Left lung (tissue), 10 donors: ENCODE results near the gene SBNO2. TPM values are rescaled to one million over a fixed set of nuclear protein-coding genes. Genes with fewer than 3 reads are reported as not detected.

Experiments used
- ATAC-seq: fragments of 200-7000 bp; cut with Tn5 transposase; one replicate; pipeline ENCODE4 v1.9.1; 2020; ENCODE audit warnings: moderate library complexity
- DNase-seq, 4 donors: peaks; one replicate each; pipeline ENCODE4 v3.0.0-alpha.2; 2013 to 2020
- H3K27ac ChIP-seq, 2 donors: fragments of 200-600 bp; sonication (generic) in 1 of 2; one replicate each; pipeline versions ENCODE4 v1.5.0 to v1.8.0; 2020 to 2021
- H3K27me3 ChIP-seq, 2 donors: fragments of 200-600 bp; sonication (generic) in 1 of 2; one replicate each; pipeline versions ENCODE4 v1.5.0 to v1.8.0; 2020 to 2021
- H3K36me3 ChIP-seq, 2 donors: fragments of 200-600 bp; sonication (generic) in 1 of 2; one replicate each; pipeline versions ENCODE4 v1.5.0 to v1.8.0; 2020 to 2021
- H3K4me1 ChIP-seq, 2 donors: fragments of 200-600 bp; one replicate each; pipeline ENCODE4 v1.8.0; 2021
- H3K4me3 ChIP-seq, 2 donors: fragments of 200-600 bp; sonication (generic) in 1 of 2; one replicate each; pipeline versions ENCODE4 v1.5.0 to v1.8.0; 2020 to 2021; ENCODE audit warnings: mild to moderate bottlenecking in 1 of 2
- H3K9me3 ChIP-seq, 2 donors: fragments of 200-600 bp; sonication (generic) in 1 of 2; one replicate each; pipeline versions ENCODE4 v1.5.0 to v1.8.0; 2020 to 2021
- intact Hi-C, 2 donors: fragments of 100-400 bp; cut with DNase I; formaldehyde crosslinking; loops; one replicate each; pipeline versions ENCODE4 v1.11.2 to v1.14.2; 2022
- polyA plus RNA-seq, 6 donors: library from polyadenylated mRNA; unstranded; fragments of 120-200 nt; gene quantifications; one replicate each; pipeline ENCODE4 v1.2.1, GENCODE V29; 2013; ENCODE audit not compliant: insufficient read length in 6 of 6
- total RNA-seq, 2 donors: library from RNA; stranded (reverse); fragmentation: NEBNext Ultra II Directional; extraction: Animal tissue kit (Norgen Biotek cat#: 25700); gene quantifications; one replicate each; pipeline ENCODE4 v1.2.1, GENCODE V29; 2021
- TF ChIP-seq, protein P1 (sequence below), 2 donors: fragments of 200-600 bp; sonication (generic) in 1 of 2; IDR thresholded peaks; one replicate each; pipeline versions ENCODE4 v1.5.0 to v1.8.0; 2021; ENCODE audit warnings: antibody characterized with exemption in 2 of 2
- donor health status: DM: no; HTN: yes; CAD: no.
- donor health status: DM: no; HTN: no; CAD: no.

SBNO2 gene
- total and polyA plus RNA-seq, 8 donors, result 17.9 to 119 (median 23.7) TPM

DNA sequence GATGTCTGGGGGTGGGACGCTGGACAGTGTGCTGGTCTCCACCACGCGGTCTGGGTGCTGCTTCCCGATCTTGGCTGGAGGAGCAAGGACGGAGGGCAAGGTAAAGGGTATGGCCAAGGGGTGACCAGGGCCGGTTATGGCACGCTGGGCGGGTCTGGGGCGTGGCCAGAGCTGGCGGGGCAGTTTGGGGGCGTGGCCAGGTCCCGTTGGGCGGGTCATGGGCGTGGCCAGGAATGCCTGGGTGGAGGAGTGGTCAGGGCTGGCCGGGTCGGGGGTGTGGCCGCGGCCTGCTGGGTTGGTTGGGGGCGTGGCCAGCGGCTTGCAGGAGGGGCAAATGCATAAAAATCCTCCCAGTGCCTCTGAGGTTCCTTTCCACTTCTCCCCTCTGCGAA is 51.1 kb downstream of the SBNO2 start:
- peaks cover 0 to 55% of the 10 kb centered on the region in 2 donors for H3K4me1 ChIP-seq
- DNase-seq, result peak in 1 of 4 donors; percentile 94
- ATAC-seq, result peak; percentile 78
- H3K4me3 ChIP-seq, result no peak overlapping the region
- peaks cover 0 to 100% of the 10 kb centered on the region in 2 donors for H3K36me3 ChIP-seq
- H3K27ac ChIP-seq, result no peak overlapping the region
- intact Hi-C loops, result no loop called here
- TF ChIP-seq, protein P1, sequence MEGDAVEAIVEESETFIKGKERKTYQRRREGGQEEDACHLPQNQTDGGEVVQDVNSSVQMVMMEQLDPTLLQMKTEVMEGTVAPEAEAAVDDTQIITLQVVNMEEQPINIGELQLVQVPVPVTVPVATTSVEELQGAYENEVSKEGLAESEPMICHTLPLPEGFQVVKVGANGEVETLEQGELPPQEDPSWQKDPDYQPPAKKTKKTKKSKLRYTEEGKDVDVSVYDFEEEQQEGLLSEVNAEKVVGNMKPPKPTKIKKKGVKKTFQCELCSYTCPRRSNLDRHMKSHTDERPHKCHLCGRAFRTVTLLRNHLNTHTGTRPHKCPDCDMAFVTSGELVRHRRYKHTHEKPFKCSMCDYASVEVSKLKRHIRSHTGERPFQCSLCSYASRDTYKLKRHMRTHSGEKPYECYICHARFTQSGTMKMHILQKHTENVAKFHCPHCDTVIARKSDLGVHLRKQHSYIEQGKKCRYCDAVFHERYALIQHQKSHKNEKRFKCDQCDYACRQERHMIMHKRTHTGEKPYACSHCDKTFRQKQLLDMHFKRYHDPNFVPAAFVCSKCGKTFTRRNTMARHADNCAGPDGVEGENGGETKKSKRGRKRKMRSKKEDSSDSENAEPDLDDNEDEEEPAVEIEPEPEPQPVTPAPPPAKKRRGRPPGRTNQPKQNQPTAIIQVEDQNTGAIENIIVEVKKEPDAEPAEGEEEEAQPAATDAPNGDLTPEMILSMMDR (IDR thresholded peaks at IDR 0.05), result no peak
- H3K9me3 ChIP-seq, result no peaks in the 10 kb centered on the region
- H3K27me3 ChIP-seq, result no peaks in the 10 kb centered on the region

DNA sequence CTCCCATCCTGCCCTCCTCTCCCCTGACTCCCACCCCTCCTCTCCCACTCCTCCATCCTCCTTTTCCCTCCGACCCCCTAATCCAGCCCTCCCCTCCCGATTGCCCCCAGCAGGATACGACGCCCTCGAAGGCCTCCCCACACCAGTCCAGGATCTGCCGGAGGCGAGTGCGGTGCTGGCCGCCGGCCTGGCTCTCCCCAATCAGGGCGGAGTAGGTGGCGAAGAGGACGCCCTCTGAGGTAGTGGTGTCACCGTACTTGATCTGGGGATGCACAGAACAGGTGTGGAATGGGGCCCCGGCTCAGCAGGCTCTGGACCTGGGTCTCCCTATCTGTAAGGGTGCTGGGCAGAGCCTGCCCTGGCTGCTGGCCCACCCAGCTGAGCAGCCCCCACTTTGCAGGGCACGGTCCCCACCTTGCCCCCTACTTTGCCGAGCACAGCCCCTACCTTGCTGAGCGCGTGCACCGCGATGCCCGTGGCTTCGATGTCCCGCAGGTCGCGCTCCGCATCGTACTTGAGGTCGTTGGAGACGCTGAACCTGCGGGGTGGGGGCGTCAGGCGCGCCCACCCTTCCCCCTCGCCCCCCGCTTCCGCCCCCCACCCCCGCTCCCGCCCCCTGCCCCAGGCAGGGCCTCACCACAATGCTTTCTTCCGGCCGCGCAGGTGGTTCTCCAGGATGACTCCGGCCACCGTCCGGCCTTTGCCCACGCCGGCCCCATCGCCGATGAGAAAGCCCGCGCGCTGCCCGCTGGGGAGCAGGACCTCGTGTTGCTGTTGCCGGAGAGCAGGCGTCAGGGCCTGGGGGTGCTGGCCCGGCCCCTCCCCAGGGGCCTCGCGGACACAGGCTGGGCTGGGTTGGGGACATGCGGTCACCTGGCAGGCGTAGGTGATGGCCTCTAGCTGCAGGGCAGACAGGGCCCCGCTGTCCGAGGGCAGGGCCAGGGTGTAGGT is 51.8 kb downstream of the SBNO2 start:
- H3K36me3 ChIP-seq, result peaks cover 0 to 100% of the 10 kb centered on the region in 2 donors
- intact Hi-C loops, result no loop called here
- no peak overlapping the region for H3K27ac ChIP-seq
- ATAC-seq (no peak), DNase-seq (no peak)
- H3K9me3 ChIP-seq, result no peaks in the 10 kb centered on the region
- no peaks in the 10 kb centered on the region for H3K27me3 ChIP-seq
- peaks cover 0 to 48% of the 10 kb centered on the region in 2 donors for H3K4me1 ChIP-seq
- TF ChIP-seq, protein P1 (IDR thresholded peaks at IDR 0.05), result no peak
- no peak overlapping the region for H3K4me3 ChIP-seq

DNA sequence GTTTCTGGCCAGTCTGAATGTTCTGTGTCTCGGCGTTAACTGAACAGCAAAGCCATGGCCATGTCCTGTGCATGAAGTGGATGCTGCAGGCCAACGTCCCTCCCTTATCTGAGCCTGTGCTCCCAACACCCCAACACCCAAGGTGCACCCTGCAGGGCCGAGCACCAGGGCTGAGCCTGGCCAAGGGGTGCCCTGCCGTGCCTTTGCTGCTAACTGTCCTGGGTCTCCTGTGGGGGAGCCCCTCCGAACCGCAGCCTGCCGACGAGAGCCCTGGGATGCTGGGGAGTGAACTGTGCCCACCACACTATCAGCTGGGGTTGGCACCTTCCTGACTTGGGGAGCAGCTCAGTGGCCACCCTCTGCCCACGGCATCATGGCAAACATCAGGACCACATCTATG is 52.7 kb downstream of the SBNO2 start:
- peaks cover 0 to 39% of the 10 kb centered on the region in 2 donors for H3K4me1 ChIP-seq
- intact Hi-C loops, result no loop called here
- H3K4me3 ChIP-seq, result no peak overlapping the region
- ATAC-seq (no peak), DNase-seq (no peak)
- H3K27me3 ChIP-seq, result no peaks in the 10 kb centered on the region
- H3K9me3 ChIP-seq, result no peaks in the 10 kb centered on the region
- peaks cover 0 to 100% of the 10 kb centered on the region in 2 donors for H3K36me3 ChIP-seq
- H3K27ac ChIP-seq, result no peak overlapping the region
- TF ChIP-seq, protein P1 (IDR thresholded peaks at IDR 0.05), result no peak

DNA sequence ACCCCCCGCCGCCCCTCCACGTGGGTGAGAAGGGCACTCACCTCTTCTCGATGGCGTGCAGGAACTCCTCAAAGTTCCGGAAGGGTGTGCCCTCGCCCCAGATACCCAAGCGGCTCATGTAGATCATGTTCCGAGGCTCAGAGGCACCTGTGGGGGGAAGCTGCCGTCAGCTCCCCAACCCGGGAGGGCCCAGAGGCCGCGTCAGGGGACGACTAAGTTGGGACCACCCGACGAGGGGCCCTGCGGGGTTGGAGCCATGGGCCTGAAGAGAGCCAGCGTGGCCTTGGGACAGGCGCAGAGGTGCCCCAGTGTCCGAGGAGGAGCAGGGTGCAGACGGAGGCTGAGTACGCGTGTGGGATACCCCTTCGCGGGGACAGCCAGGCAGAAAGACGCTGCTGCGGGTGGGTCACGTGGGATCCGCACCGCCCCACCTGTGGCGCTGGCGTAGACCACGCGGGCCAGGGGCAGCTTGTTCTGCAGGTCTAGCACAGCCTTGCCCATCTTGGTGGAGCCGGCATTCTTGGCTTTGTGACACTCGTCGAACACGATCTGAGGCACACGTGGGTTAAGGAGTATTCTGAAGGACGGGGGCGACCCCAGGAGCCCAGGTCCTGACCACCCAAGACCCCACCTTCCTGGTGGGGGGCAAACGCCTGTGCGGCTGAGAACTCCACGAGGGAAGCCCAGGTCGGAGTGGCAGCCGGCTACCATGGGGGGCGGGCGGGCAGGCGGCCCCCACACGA is 54.4 kb downstream of the SBNO2 start:
- intact Hi-C loops, result no loop called here
- H3K36me3 ChIP-seq, result peaks cover 0 to 100% of the 10 kb centered on the region in 2 donors

More for the DNA sequence above, 54.4 kb downstream of the SBNO2 start:
- Histone ChIP-seq H3K27ac (no peak overlapping the region), H3K27me3 (no peaks in the 10 kb centered on the region), H3K4me3 (no peak overlapping the region), H3K4me1 (peaks cover 0 to 23% of the 10 kb centered on the region in 2 donors), H3K9me3 (no peaks in the 10 kb centered on the region)
- ATAC-seq (no peak), DNase-seq (no peak)
- TF ChIP-seq, protein P1 (IDR thresholded peaks at IDR 0.05), result no peak
